Tibial nerve (tissue), 4 donors: ENCODE measurements around the gene BRD3OS. TPM values are rescaled to one million over a fixed set of nuclear protein-coding genes. Genes with fewer than 3 reads are reported as not detected.

Experiments used
- DNase-seq, 2 donors: peaks; one replicate each; pipeline ENCODE4 v3.0.0-alpha.2; 2019; ENCODE audit warnings: low spot score in 2 of 2
- H3K27ac ChIP-seq, 4 donors: fragments of 200-600 bp; sonication (generic) in 3 of 4; one replicate each; pipeline ENCODE4 v1.5.1; 2017 to 2019; ENCODE audit warnings: mild to moderate bottlenecking in 1 of 4
- H3K27me3 ChIP-seq, 2 donors: fragments of 200-600 bp; sonication (generic) in 1 of 2; one replicate each; pipeline versions ENCODE4 v1.5.1 to v1.6.0; 2017 to 2019
- H3K36me3 ChIP-seq, 3 donors: fragments of 200-600 bp; sonication (generic); one replicate each; pipeline ENCODE4 v1.5.1; 2018 to 2019
- H3K4me1 ChIP-seq, 4 donors: fragments of 200-600 bp; sonication (generic) in 3 of 4; one replicate each; pipeline ENCODE4 v1.5.1; 2017 to 2019
- H3K4me3 ChIP-seq, 4 donors: fragments of 200-600 bp; sonication (generic) in 3 of 4; one replicate each; pipeline ENCODE4 v1.5.1; 2017 to 2019; ENCODE audit warnings: mild to moderate bottlenecking in 1 of 4, moderate library complexity in 1 of 4
- H3K9me3 ChIP-seq, 4 donors: fragments of 200-600 bp; sonication (generic) in 3 of 4; one replicate each; pipeline ENCODE4 v1.5.1; 2017 to 2019
- EP300 ChIP-seq, 2 donors: sonication (generic); formaldehyde crosslinking; IDR thresholded peaks; one replicate each; pipeline ENCODE4 v1.6.1; 2017; ENCODE audit warnings: antibody characterized with exemption in 2 of 2, mild to moderate bottlenecking in 1 of 2
- POLR2A ChIP-seq, 2 donors: fragments of 450-650 bp; IDR thresholded peaks; one replicate each; pipeline ENCODE4 v1.6.1; 2017; ENCODE audit warnings: antibody characterized with exemption in 2 of 2, mild to moderate bottlenecking in 2 of 2, moderate library complexity in 2 of 2
- WGBS, 2 donors: methylation state at CpG; one replicate each; pipeline ENCODE4 v1.1.5; 2018; 5-methylcytosine and 5-hydroxymethylcytosine counted together
- total RNA-seq, 4 donors: library from RNA; depleted of rRNA; stranded (reverse); fragments of >200 nt; gene quantifications; one replicate each; pipeline ENCODE4 v1.1.0, GENCODE V29; 2016
- TF ChIP-seq, protein P1 (sequence below), 5 experiments: fragments of 200-600 bp in 3 of 5; fragments of 450-650 bp in 2 of 5; sonication (generic) in 3 of 5; IDR thresholded peaks; one replicate each; pipeline ENCODE4 v1.5.1; 2016 to 2019; ENCODE audit warnings: antibody characterized with exemption in 5 of 5, mild to moderate bottlenecking in 3 of 5, moderate library complexity in 2 of 5

Gene BRD3OS
- total RNA-seq, 4 donors from 2014 or later = 9.2 to 28.2 (median 13.7) TPM

DNA sequence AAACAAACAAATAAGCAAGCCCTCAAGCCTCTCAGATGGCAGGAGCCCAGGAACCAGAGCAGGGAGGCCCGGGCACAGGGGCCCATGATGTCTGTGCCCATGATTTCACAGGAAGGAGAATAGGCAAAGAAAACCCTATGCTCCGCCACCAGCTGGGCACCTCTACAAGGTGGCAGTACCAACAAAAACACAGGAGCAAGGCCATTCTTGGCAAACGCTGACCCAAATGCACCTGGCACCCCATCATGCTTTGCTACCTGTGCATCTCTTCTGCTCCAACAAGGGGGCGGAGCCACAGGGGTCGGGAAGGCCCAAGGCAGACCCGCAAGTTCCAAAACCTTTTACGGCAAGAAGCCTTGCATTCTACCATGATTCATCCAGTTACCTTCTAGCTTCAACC lies 39.4 kb downstream of the BRD3OS start:
- WGBS, 2 donors = 91 to 94% methylated on average over 7 of the region's 7 CpGs
- peak overlapping the region in 1 of 4 donors; percentile 11 for H3K27ac ChIP-seq
- TF ChIP-seq, protein P1, sequence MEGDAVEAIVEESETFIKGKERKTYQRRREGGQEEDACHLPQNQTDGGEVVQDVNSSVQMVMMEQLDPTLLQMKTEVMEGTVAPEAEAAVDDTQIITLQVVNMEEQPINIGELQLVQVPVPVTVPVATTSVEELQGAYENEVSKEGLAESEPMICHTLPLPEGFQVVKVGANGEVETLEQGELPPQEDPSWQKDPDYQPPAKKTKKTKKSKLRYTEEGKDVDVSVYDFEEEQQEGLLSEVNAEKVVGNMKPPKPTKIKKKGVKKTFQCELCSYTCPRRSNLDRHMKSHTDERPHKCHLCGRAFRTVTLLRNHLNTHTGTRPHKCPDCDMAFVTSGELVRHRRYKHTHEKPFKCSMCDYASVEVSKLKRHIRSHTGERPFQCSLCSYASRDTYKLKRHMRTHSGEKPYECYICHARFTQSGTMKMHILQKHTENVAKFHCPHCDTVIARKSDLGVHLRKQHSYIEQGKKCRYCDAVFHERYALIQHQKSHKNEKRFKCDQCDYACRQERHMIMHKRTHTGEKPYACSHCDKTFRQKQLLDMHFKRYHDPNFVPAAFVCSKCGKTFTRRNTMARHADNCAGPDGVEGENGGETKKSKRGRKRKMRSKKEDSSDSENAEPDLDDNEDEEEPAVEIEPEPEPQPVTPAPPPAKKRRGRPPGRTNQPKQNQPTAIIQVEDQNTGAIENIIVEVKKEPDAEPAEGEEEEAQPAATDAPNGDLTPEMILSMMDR (IDR thresholded peaks at IDR 0.05) = no peak
- TF ChIP-seq EP300 (IDR thresholded peaks at IDR 0.05) = no peak
- no peak for TF ChIP-seq POLR2A (IDR thresholded peaks at IDR 0.05)
- peaks cover 0 to 76% (median 61%) of the 10 kb centered on the region in 4 donors for H3K4me1 ChIP-seq
- no peaks in the 10 kb centered on the region for H3K27me3 ChIP-seq
- H3K9me3 ChIP-seq = no peaks in the 10 kb centered on the region
- H3K4me3 ChIP-seq = no peak overlapping the region
- no peaks in the 10 kb centered on the region for H3K36me3 ChIP-seq
- no peak for DNase-seq

DNA sequence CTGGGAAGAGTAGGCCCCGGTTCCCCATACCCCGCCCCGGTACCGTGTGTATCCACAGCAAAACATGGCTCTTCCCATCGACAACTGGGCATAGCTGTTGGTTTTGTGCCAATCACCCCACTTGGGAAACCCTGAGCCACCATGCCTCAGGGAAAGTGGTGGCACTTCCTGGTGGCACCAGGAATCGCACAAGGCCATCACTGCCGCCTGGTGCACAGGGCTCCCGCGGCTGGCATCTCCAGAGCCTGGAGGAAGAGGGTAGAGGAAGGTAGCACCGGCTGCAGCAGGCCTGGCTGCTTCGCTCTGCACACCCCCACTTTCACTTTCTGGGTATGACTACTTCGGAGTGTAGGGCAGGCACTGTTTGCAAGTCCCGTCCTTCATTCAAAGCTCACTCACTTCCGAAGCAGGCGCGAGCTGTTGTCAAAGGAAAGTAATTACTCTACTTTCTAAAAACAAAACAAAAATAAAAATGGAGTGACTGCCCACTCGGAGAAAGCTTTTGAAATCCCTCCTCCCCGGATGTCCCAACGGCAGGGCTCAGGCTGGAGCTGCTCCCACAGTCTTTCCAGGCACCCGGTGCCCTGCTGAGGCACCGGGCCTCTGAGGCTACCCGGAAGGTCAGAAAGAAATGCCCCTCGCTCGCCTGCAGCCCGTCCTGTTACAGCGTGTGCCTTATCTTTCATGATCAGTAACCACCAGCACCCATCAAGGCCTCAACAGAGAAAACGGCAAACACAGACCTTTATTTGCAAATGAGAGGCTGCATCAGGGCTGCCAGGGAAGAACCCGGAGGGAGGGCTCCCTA lies 40.5 kb downstream of the BRD3OS start:
- no peaks in the 10 kb centered on the region for H3K27me3 ChIP-seq
- no peaks in the 10 kb centered on the region for H3K36me3 ChIP-seq
- H3K4me3 ChIP-seq = peak overlapping the region; percentile 51 to 97 (median 72)
- H3K9me3 ChIP-seq = no peaks in the 10 kb centered on the region
- TF ChIP-seq, protein P1 (IDR thresholded peaks at IDR 0.05) = no peak
- TF ChIP-seq EP300 (IDR thresholded peaks at IDR 0.05) (no peak), POLR2A (IDR thresholded peaks at IDR 0.05) (no peak)
- DNase-seq = no peak
- WGBS, 2 donors = 12 to 17% methylated on average over 27 to 28 of the region's 28 CpGs
- peak overlapping the region in 3 of 4 donors; percentile 73 to 90 (median 76) for H3K27ac ChIP-seq
- H3K4me1 ChIP-seq = peaks cover 0 to 65% (median 52%) of the 10 kb centered on the region in 4 donors

DNA sequence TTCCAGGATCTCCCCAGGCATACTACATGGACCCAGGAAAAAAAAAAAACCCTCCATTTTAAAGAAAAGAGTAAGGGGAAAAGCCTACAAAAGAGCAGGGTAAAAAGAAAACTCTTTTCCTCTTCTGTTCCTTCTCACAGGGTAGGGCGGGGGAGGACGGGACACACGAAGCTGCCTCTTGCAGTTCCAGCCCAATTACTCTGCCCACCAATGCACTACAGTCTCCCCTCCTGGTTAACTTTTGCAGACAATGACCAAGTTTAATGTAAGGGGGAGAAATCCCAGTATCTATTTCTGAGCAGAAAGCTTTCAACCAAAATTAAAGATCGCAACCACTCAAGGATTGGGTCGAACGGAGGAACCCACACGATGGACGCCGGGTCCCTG lies 41.2 kb downstream of the BRD3OS start:
- peaks cover 0 to 58% (median 45%) of the 10 kb centered on the region in 4 donors for H3K4me1 ChIP-seq
- H3K27ac ChIP-seq = peak overlapping the region; percentile 49 to 90 (median 74)
- H3K27me3 ChIP-seq = no peaks in the 10 kb centered on the region
- TF ChIP-seq POLR2A (IDR thresholded peaks at IDR 0.05) (no peak), EP300 (IDR thresholded peaks at IDR 0.05) (no peak)
- TF ChIP-seq, protein P1 (IDR thresholded peaks at IDR 0.05) = no peak
- H3K9me3 ChIP-seq = no peaks in the 10 kb centered on the region
- no peak for DNase-seq
- peak overlapping the region; percentile 51 to 97 (median 72) for H3K4me3 ChIP-seq
- 2% methylated on average over 9 of the region's 9 CpGs for WGBS, 2 donors
- no peaks in the 10 kb centered on the region for H3K36me3 ChIP-seq

DNA sequence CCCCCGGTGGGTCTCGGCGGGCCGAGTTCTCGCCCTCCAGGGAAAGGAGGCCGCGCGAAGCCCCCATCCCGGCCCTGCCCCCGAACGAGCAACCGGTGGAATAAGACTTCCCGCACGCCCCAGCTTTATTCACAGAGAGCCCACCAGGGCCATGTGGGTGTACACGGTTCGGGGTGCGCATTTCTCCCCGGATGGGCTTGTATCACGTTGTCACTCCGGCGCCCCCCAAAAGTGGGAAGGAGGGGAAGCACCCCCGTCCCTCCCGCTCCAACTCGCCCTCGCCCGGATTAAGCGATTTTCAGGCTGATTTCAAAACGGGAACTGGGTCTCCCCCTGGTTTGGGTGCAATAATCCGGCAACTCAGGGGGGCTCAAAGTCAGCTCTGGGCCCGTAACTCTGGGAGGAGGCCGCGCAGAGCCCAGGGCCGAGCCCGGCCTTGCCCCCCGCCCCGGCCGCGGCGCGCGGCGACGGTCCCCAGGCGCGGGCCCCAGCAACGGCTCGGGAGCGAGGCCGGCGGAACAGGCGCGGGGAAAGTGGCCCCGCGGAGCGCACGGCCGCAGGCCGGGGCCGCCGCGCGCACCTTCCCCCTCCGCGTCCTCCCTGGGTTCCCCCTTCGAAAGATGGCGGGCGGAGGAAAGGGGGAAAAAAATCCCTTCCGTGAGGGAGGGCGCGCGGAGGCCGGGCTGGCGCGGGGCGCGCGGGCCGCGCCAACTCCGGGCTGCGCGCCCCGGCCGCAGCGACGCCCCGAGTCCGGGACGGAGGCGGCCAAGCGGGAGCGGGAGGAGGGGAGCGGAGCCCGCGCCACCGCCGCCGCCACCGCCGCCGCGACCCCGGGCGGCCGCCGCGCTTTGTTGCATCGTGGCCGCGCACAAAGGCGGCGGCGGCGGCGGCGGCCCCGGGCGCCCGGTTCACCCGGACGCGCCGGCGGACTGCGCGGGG lies 41.9 kb downstream of the BRD3OS start:
- H3K9me3 ChIP-seq = no peaks in the 10 kb centered on the region
- no peak for TF ChIP-seq EP300 (IDR thresholded peaks at IDR 0.05)
- TF ChIP-seq, protein P1 (IDR thresholded peaks at IDR 0.05) = no peak
- peaks cover 0 to 51% (median 39%) of the 10 kb centered on the region in 4 donors for H3K4me1 ChIP-seq
- DNase-seq = no peak
- H3K27me3 ChIP-seq = no peaks in the 10 kb centered on the region
- WGBS, 2 donors = 0 to 1% methylated on average over 20 to 74 of the region's 126 CpGs
- peak overlapping the region; percentile 51 to 97 (median 72) for H3K4me3 ChIP-seq
- H3K27ac ChIP-seq = peak overlapping the region; percentile 49 to 90 (median 74)
- no peaks in the 10 kb centered on the region for H3K36me3 ChIP-seq
